OCI-LY7 (cell line): ENCODE results near the gene ADAMTS17. TPM values are rescaled to one million over a fixed set of nuclear protein-coding genes. Genes with fewer than 3 reads are reported as not detected.

Experiments used
- BruUV-seq: library from RNA; stranded (reverse); fragments of 400-500 nt; replicated peaks from 2 replicates; lab custom pipeline; 2021; lab: Mats Ljungman, UMichigan
- CTCF ChIA-PET: fragments of 300-600 bp; sonication (Branson Sonifier 250); formaldehyde crosslinking; loops from one replicate; lab custom pipeline; 2022; ENCODE audit warnings: antibody characterized with exemption; ENCODE audit not compliant: unreplicated experiment; lab: Charles Lee
- POLR2A ChIA-PET: fragments of 300-600 bp; sonication (Branson Sonifier 250); formaldehyde crosslinking; loops from one replicate; lab custom pipeline; 2022; ENCODE audit warnings: antibody characterized with exemption; lab: Charles Lee
- DNase-seq: peaks from one replicate; pipeline ENCODE4 v3.0.0-alpha.2; 2015; ENCODE audit warnings: low spot score
- H2AFZ ChIP-seq: fragments of 200-600 bp; sonication (generic), shearing (Covaris generic); 2 replicates; pipeline ENCODE4 v1.6.1; 2014; ENCODE audit warnings: mild to moderate bottlenecking, antibody characterized with exemption, low read length, moderate library complexity
- H3K27ac ChIP-seq: fragments of 200-600 bp; sonication (generic); 2 replicates; pipeline ENCODE4 v1.5.1; 2014; ENCODE audit warnings: mixed run types, low read depth, mild to moderate bottlenecking, moderate library complexity, low read length, inconsistent platforms; ENCODE audit not compliant: poor library complexity, severe bottlenecking
- H3K36me3 ChIP-seq: fragments of 200-600 bp; sonication (generic); 2 replicates; pipeline ENCODE4 v1.6.1; 2014; ENCODE audit warnings: mild to moderate bottlenecking, antibody characterized with exemption, low read length, moderate library complexity, mixed read lengths; ENCODE audit not compliant: insufficient read depth
- H3K4me1 ChIP-seq: fragments of 200-600 bp; sonication (generic); 2 replicates; pipeline ENCODE4 v1.5.1; 2014; ENCODE audit warnings: mild to moderate bottlenecking, low read length; ENCODE audit not compliant: insufficient read depth, poor library complexity, severe bottlenecking
- H3K4me2 ChIP-seq: fragments of 200-600 bp; sonication (generic); 2 replicates; pipeline ENCODE4 v1.6.1; 2014; ENCODE audit warnings: mild to moderate bottlenecking, low read length
- H3K4me3 ChIP-seq: fragments of 200-600 bp; sonication (generic); 2 replicates; pipeline ENCODE4 v1.5.1; 2014; ENCODE audit warnings: mild to moderate bottlenecking, low read depth, low read length; ENCODE audit not compliant: poor library complexity, severe bottlenecking
- H3K79me2 ChIP-seq: fragments of 200-600 bp; sonication (generic); 2 replicates; pipeline ENCODE4 v1.6.1; 2016; ENCODE audit warnings: low read depth, mild to moderate bottlenecking, low read length, moderate library complexity, mixed read lengths; ENCODE audit not compliant: insufficient read depth
- H3K9me2 ChIP-seq: fragments of 200-600 bp; sonication (generic); 2 replicates; pipeline ENCODE4 v1.6.1; 2016; ENCODE audit warnings: mild to moderate bottlenecking, low read length, mixed read lengths; ENCODE audit not compliant: insufficient read depth
- H3K9me3 ChIP-seq: fragments of 200-600 bp; sonication (generic); 2 replicates; pipeline ENCODE4 v1.6.1; 2014; ENCODE audit warnings: mild to moderate bottlenecking, mixed run types, low read length, mixed read lengths
- H4K20me1 ChIP-seq: fragments of 200-600 bp; sonication (generic); 2 replicates; pipeline ENCODE4 v1.6.1; 2014; ENCODE audit warnings: mild to moderate bottlenecking, antibody characterized with exemption, low read length, moderate library complexity, mixed read lengths; ENCODE audit not compliant: insufficient read depth
- CTCF ChIP-seq: fragments of 200-600 bp; sonication (generic); conservative IDR thresholded peaks from 2 replicates; pipeline ENCODE4 v1.5.1; 2014; ENCODE audit warnings: mild to moderate bottlenecking, antibody characterized with exemption, low read length, moderate library complexity, mixed read lengths
- EZH2phosphoT487 ChIP-seq: fragments of 200-600 bp; sonication (generic); IDR thresholded peaks from 2 replicates; pipeline ENCODE4 v1.6.1; 2018; ENCODE audit warnings: low read depth, borderline replicate concordance, mild to moderate bottlenecking, mixed run types, antibody characterized with exemption, low read length, moderate library complexity, mixed read lengths
- intact Hi-C: fragments of 100-400 bp; cut with micrococcal nuclease; formaldehyde crosslinking; loops from one replicate; pipeline ENCODE4 v1.10.0; 2022; ENCODE audit not compliant: unreplicated experiment
- total RNA-seq, 2 experiments: library from RNA; depleted of rRNA in 1 of 2; stranded (reverse); fragments of >200 nt in 1 of 2; shearing (Covaris generic) in 1 of 2; gene quantifications; 2 replicates each; pipeline ENCODE4 v1.2.3, GENCODE V29; 2014 to 2022

ADAMTS17 gene
- total RNA-seq, 2 experiments from 2014 or later: not detected

- Histone ChIP-seq H2AFZ (no peak overlapping the region), H3K4me3 (no peak overlapping the region), H4K20me1 (no peaks in the 10 kb centered on the region), H3K4me2 (no peak overlapping the region), H3K79me2 (no peaks in the 10 kb centered on the region), H3K27ac (no peak overlapping the region), H3K4me1 (no peaks in the 10 kb centered on the region), H3K9me3 (no peaks in the 10 kb centered on the region), H3K9me2 (no peaks in the 10 kb centered on the region), H3K36me3 (no peaks in the 10 kb centered on the region)
- TF ChIP-seq EZH2phosphoT487 (no peak), CTCF (no peak)
- DNase-seq: no peak
- intact Hi-C loops: no loop called here
- ChIA-PET CTCF (no interaction called here), POLR2A (no interaction called here)
- no TSS peak for BruUV-seq
Observed at GRCh38 chr15:99982662-99983061, 359.1 kb downstream of the ADAMTS17 start.

- Histone ChIP-seq H3K9me3 (no peaks in the 10 kb centered on the region), H3K4me2 (no peak overlapping the region), H3K9me2 (no peaks in the 10 kb centered on the region), H3K27ac (no peak overlapping the region), H4K20me1 (no peaks in the 10 kb centered on the region), H3K36me3 (no peaks in the 10 kb centered on the region), H2AFZ (no peak overlapping the region), H3K4me3 (no peak overlapping the region), H3K79me2 (no peaks in the 10 kb centered on the region), H3K4me1 (no peaks in the 10 kb centered on the region)
- ChIA-PET CTCF (no interaction called here), POLR2A (no interaction called here)
- no peak for TF ChIP-seq EZH2phosphoT487
- no TSS peak for BruUV-seq
- DNase-seq: no peak
- intact Hi-C loops: no loop called here
Observed at GRCh38 chr15:99981839-99982658, 359.7 kb downstream of the ADAMTS17 start.

GRCh38 chr15:99981191-99981647 lies 360.6 kb downstream of the ADAMTS17 start:
- no TSS peak for BruUV-seq

More at GRCh38 chr15:99981191-99981647, 360.6 kb downstream of the ADAMTS17 start:
- H3K4me2 ChIP-seq: no peak overlapping the region
- H2AFZ ChIP-seq: no peak overlapping the region
- no peaks in the 10 kb centered on the region for H3K9me3 ChIP-seq
- H3K9me2 ChIP-seq: no peaks in the 10 kb centered on the region
- CTCF ChIA-PET: no interaction called here
- H3K27ac ChIP-seq: no peak overlapping the region
- DNase-seq: no peak
- no peaks in the 10 kb centered on the region for H3K4me1 ChIP-seq
- intact Hi-C loops: no loop called here
- H4K20me1 ChIP-seq: no peaks in the 10 kb centered on the region
- H3K79me2 ChIP-seq: no peaks in the 10 kb centered on the region
- POLR2A ChIA-PET: no interaction called here
- TF ChIP-seq CTCF (peak; percentile 59), EZH2phosphoT487 (no peak)
- no peaks in the 10 kb centered on the region for H3K36me3 ChIP-seq
- no peak overlapping the region for H3K4me3 ChIP-seq
